SU-DHL-6 (cell line): ENCODE measurements around the gene DCAF12L2.
A peak's percentile ranks its signal among the peaks of the same experiment; 100 is the strongest.

Source experiments
- EZH2phosphoT487 ChIP-seq: fragments of 200-600 bp; sonication (generic), shearing (Covaris generic); conservative IDR thresholded peaks from 2 replicates; pipeline ENCODE4 v1.6.1; 2018; ENCODE audit warnings: mild to moderate bottlenecking, antibody characterized with exemption, low read length, moderate library complexity, mixed read lengths
- TF ChIP-seq, protein P1 (sequence below): fragments of 200-600 bp; sonication (generic); IDR thresholded peaks from one replicate; pipeline ENCODE4 v1.5.1; 2017; ENCODE audit warnings: antibody characterized with exemption, mild to moderate bottlenecking, low read length, moderate library complexity; ENCODE audit not compliant: insufficient read depth, poor library complexity, severe bottlenecking

DNA sequence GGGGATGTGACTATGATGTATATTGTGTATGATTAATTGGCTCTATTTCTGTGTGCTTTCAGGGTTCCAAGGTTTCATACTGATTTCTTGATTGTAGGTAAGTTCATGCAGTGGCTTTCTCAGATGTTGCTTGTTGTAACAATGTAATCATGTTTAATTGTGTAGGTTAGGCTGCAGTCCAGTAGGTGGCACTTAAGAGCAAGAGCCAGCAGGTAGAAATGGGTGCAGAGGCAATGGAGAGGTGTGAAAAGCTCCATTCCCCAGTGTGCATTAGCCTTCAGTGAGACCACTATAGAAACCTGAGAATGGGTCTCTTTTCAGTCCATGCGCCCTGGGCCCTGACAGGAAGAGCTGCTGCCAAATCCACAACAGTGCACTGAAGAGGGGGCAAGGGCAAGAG lies 28.2 kb downstream of the DCAF12L2 start:
- TF ChIP-seq, protein P1, sequence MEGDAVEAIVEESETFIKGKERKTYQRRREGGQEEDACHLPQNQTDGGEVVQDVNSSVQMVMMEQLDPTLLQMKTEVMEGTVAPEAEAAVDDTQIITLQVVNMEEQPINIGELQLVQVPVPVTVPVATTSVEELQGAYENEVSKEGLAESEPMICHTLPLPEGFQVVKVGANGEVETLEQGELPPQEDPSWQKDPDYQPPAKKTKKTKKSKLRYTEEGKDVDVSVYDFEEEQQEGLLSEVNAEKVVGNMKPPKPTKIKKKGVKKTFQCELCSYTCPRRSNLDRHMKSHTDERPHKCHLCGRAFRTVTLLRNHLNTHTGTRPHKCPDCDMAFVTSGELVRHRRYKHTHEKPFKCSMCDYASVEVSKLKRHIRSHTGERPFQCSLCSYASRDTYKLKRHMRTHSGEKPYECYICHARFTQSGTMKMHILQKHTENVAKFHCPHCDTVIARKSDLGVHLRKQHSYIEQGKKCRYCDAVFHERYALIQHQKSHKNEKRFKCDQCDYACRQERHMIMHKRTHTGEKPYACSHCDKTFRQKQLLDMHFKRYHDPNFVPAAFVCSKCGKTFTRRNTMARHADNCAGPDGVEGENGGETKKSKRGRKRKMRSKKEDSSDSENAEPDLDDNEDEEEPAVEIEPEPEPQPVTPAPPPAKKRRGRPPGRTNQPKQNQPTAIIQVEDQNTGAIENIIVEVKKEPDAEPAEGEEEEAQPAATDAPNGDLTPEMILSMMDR: peak; percentile 24
- TF ChIP-seq EZH2phosphoT487: no peak
